HEK293T (cell line): ENCODE measurements around the gene CRISP3.
"Not testable (repeated sequence)": the region's sequence is repeated elsewhere in the genome, so short reads cannot be mapped to it uniquely, and the experiment has no call there.

ENCODE experiments used
- CTCF ChIA-PET: fragments of 350-600 bp; formaldehyde crosslinking; extraction: SDS; loops from one replicate; lab custom pipeline; 2021; ENCODE audit warnings: antibody characterized with exemption, inconsistent platforms; lab: Yijun Ruan, JAX
- POLR2A ChIA-PET: fragments of 350-600 bp; formaldehyde crosslinking; extraction: SDS; loops from one replicate; lab custom pipeline; 2020; ENCODE audit warnings: antibody characterized with exemption, inconsistent platforms; lab: Yijun Ruan, JAX
- DNase-seq: peaks from one replicate; pipeline ENCODE4 v3.0.0; 2012; ENCODE audit warnings: mixed read lengths; ENCODE audit errors: extremely low spot score
- ARNT ChIP-seq: fragments of 450-650 bp; IDR thresholded peaks from 2 replicates; pipeline ENCODE4 v1.6.1; 2017; ENCODE audit warnings: mild to moderate bottlenecking
- BHLHE40 ChIP-seq: fragments of 450-650 bp; IDR thresholded peaks from 2 replicates; pipeline ENCODE4 v1.6.1; 2016; ENCODE audit warnings: mild to moderate bottlenecking, moderate library complexity, borderline replicate concordance
- CTBP1 ChIP-seq: fragments of 450-650 bp; IDR thresholded peaks from 2 replicates; pipeline ENCODE4 v1.6.1; 2016; ENCODE audit warnings: borderline replicate concordance
- ELF4 ChIP-seq: fragments of 450-650 bp; IDR thresholded peaks from 2 replicates; pipeline ENCODE4 v1.6.1; 2017; ENCODE audit warnings: antibody characterized with exemption
- FOXA1 ChIP-seq: fragments of 450-650 bp; IDR thresholded peaks from 2 replicates; pipeline ENCODE4 v1.6.1; 2016; ENCODE audit warnings: mild to moderate bottlenecking
- FOXK2 ChIP-seq: fragments of 450-650 bp; IDR thresholded peaks from 2 replicates; pipeline ENCODE4 v1.6.1; 2016; ENCODE audit warnings: mild to moderate bottlenecking
- FOXM1 ChIP-seq: fragments of 450-650 bp; IDR thresholded peaks from 2 replicates; pipeline ENCODE4 v1.6.1; 2017; ENCODE audit warnings: mild to moderate bottlenecking, borderline replicate concordance
- HDGF ChIP-seq: fragments of 450-650 bp; IDR thresholded peaks from 2 replicates; pipeline ENCODE4 v1.6.1; 2017; ENCODE audit warnings: antibody characterized with exemption, borderline replicate concordance
- L3MBTL2 ChIP-seq: fragments of 450-650 bp; conservative IDR thresholded peaks from 2 replicates; pipeline ENCODE4 v1.6.1; 2016; ENCODE audit warnings: mild to moderate bottlenecking
- LEF1 ChIP-seq: fragments of 450-650 bp; IDR thresholded peaks from 2 replicates; pipeline ENCODE4 v1.6.1; 2017; ENCODE audit warnings: mild to moderate bottlenecking, borderline replicate concordance
- NFRKB ChIP-seq: fragments of 450-650 bp; IDR thresholded peaks from 2 replicates; pipeline ENCODE4 v1.6.1; 2016; ENCODE audit warnings: mild to moderate bottlenecking, moderate library complexity
- PKNOX1 ChIP-seq: fragments of 450-650 bp; IDR thresholded peaks from 2 replicates; pipeline ENCODE4 v1.6.1; 2016
- SP1 ChIP-seq: fragments of 450-650 bp; IDR thresholded peaks from 2 replicates; pipeline ENCODE4 v1.6.1; 2017
- SUZ12 ChIP-seq: fragments of 450-650 bp; IDR thresholded peaks from 2 replicates; pipeline ENCODE4 v1.6.1; 2016; ENCODE audit warnings: mild to moderate bottlenecking
- TARDBP ChIP-seq: fragments of 450-650 bp; IDR thresholded peaks from 2 replicates; pipeline ENCODE4 v1.6.1; 2016
- ZNF384 ChIP-seq: fragments of 450-650 bp; IDR thresholded peaks from 2 replicates; pipeline ENCODE4 v1.6.1; 2016

Gene CRISP3

GRCh38 chr6:49743429-49743828 is 759 bp downstream of the CRISP3 start:
- POLR2A ChIA-PET, result no interaction called here
- no peak for DNase-seq
- TF ChIP-seq BHLHE40 (no peak), SUZ12 (no peak), TARDBP (no peak), ARNT (no peak), FOXK2 (no peak), LEF1 (no peak), HDGF (no peak), PKNOX1 (no peak), FOXA1 (no peak), ELF4 (no peak), FOXM1 (no peak), L3MBTL2 (no peak)
- CTCF ChIA-PET, result no interaction called here

- no peak for TF ChIP-seq CTBP1
- TF ChIP-seq FOXA1, result no peak
- TF ChIP-seq NFRKB, result no peak
- no peak for TF ChIP-seq L3MBTL2
- TF ChIP-seq FOXK2, result no peak
- no peak for TF ChIP-seq HDGF
- no peak for TF ChIP-seq SUZ12
- TF ChIP-seq ELF4, result no peak
- no peak for TF ChIP-seq ZNF384
- TF ChIP-seq LEF1, result no peak
- no peak for TF ChIP-seq BHLHE40
- TF ChIP-seq ARNT, result no peak
- TF ChIP-seq PKNOX1, result no peak
- TF ChIP-seq TARDBP, result no peak
- TF ChIP-seq SP1, result no peak
- TF ChIP-seq FOXM1, result no peak
- POLR2A ChIA-PET, result no interaction called here
- CTCF ChIA-PET, result no interaction called here
- no peak for DNase-seq
These were observed 4.8 kb downstream of the CRISP3 start for GRCh38 chr6:49739423-49739822.

GRCh38 chr6:49736017-49736508 is 8.1 kb downstream of the CRISP3 start:
- CTCF ChIA-PET, result no interaction called here
- DNase-seq, result no peak
- TF ChIP-seq ARNT (no peak), TARDBP (no peak), PKNOX1 (no peak)
- POLR2A ChIA-PET, result no interaction called here

DNA sequence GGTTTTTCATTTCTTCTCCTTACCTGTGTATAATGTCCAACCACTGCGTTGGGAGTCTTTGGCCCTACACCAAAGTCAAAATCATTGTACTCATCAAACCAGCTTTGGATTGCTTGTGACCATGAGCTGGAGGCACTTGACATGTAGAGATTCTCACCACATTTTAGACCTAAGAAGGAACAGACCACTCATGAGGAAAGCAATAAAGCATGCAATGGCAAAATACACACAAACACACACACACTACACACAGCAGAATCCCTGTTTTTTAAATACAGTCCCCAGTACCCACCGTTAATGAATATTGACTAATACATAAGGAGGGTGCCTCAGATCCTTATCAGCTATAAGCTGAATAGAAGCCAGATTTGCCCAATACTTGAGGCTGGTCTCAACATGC is 10.5 kb downstream of the CRISP3 start:
- TF ChIP-seq ZNF384, result no peak
- no peak for DNase-seq
- POLR2A ChIA-PET, result no interaction called here
- CTCF ChIA-PET, result no interaction called here

- POLR2A ChIA-PET, result no interaction called here
- no peak for DNase-seq
- no peak for TF ChIP-seq ZNF384
- no peak for TF ChIP-seq SUZ12
- no peak for TF ChIP-seq TARDBP
- TF ChIP-seq CTBP1, result no peak
- TF ChIP-seq HDGF, result no peak
- no peak for TF ChIP-seq LEF1
- CTCF ChIA-PET, result no interaction called here
These were observed 11.4 kb downstream of the CRISP3 start for GRCh38 chr6:49732781-49733180.

- ChIA-PET CTCF (no interaction called here), POLR2A (no interaction called here)
- no peak for TF ChIP-seq SP1
- no peak for TF ChIP-seq NFRKB
- no peak for TF ChIP-seq FOXA1
- no peak for TF ChIP-seq CTBP1
- TF ChIP-seq L3MBTL2, result no peak
- TF ChIP-seq TARDBP, result no peak
- TF ChIP-seq ARNT, result no peak
- no peak for DNase-seq
These were observed 13.9 kb downstream of the CRISP3 start for GRCh38 chr6:49730251-49730650.

- DNase-seq, POLR2A ChIA-PET, CTCF ChIA-PET: not testable (repeated sequence)
These were observed 20.3 kb downstream of the CRISP3 start for GRCh38 chr6:49723917-49724316.

- no peak for DNase-seq
- TF ChIP-seq FOXM1 (no peak), L3MBTL2 (no peak), PKNOX1 (no peak), SP1 (no peak), FOXA1 (no peak), ZNF384 (no peak), SUZ12 (no peak), LEF1 (no peak), NFRKB (no peak), HDGF (no peak), FOXK2 (no peak), TARDBP (no peak), ELF4 (no peak), CTBP1 (no peak), ARNT (no peak), BHLHE40 (no peak)
- ChIA-PET CTCF (no interaction called here), POLR2A (no interaction called here)
These were observed 22.9 kb downstream of the CRISP3 start for GRCh38 chr6:49721297-49721696.
